HG03469 (cell line): ENCODE data around the gene PLXNB2.

Experiments
- ATAC-seq: cut with Tn5 transposase; IDR thresholded peaks from one replicate; pipeline ENCODE4 v1.9.1; 2021; ENCODE audit warnings: mild to moderate bottlenecking, moderate library complexity, moderate number of reproducible peaks; ENCODE audit not compliant: unreplicated experiment

The PLXNB2 gene

DNA sequence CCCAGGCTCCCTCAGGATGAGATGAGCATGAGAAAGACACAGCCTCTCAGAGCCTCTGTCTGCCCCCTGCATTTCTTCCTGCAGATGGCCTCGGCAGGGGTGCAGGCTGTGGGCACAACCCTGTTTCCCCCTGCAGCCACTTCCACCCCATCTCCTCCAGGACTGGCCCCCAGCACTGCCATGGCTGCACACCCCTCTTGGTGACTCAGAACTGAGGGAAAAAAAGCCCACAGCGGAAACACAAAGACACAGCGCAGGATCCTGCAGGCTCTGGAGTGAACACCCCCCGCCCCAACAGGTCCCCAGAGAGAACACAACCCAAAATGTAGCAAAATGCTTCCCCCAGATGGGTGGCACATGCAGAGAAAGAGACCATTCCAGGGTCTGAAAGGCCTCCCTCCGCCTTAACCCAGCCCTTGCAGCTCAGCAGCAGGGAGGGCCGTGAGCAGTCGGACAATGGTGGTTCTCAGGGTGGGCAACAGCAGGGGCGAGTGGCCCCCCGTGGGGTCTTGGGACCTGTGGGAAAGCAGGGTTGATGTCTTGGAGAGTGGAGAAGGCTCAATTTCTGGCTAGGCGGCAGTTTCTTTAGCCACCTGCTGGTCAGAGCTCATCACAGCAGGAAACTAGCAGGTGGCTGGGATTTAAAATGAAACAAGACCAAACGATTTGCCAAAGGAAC is 70.6 kb downstream of the PLXNB2 start:
- no peak for ATAC-seq

DNA sequence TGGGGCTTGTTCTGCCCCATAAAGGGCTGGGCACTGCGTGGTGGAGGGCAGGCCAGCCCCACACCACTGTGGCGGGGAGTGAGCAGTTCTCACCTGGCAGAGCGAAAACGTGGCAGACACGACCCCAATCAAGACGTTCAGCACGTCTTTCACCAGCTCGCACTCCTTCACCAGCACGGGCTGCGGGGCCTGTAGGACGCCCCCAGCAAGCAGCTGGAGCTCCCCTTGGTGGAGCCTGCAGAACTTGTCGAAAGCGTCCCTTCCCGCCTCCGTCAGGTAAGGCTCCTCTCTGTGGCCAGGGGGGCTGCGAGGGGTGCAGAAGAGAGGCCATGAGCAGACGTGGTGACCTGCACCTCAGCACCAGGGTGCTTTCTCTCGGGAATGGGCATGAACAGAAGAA is 74.2 kb downstream of the PLXNB2 start:
- no peak for ATAC-seq

- no peak for ATAC-seq
Measured at GRCh38 chr22:50232481-50233151, 74.8 kb downstream of the PLXNB2 start.

GRCh38 chr22:50229370-50229769 is 78.1 kb downstream of the PLXNB2 start:
- ATAC-seq: no peak

- ATAC-seq: no peak
Measured at GRCh38 chr22:50228366-50228765, 79.1 kb downstream of the PLXNB2 start.

DNA sequence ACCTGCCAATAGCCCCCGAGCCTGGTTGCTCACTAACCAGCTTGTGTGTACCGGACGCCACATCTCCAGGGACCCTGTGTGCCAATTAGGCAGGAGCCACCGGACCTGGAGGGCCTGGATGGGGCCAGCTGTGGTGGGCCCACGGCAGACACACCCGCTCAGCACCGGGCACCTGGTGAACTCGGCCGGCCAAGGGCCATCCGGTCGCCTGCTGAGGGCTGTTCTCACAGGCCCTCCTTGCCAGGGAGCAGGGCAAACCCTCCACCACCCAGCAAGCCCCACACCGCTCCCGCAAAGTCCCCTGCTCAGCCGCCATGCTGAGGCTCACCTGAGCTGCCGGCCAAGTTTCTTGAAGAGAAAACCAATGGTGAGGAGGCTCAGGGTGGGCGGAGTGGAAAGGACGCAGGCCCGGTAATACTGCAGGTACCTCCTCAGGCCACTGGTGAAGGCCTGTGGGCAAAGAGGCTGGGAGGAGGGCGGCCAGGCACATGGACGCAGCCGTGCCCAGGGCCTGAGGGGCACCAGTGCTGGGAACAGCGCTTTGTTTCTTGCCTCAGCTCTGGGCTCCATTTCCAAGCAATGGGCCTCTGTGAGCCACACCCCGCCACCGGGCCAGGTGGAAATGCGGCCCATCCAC is 79.7 kb downstream of the PLXNB2 start:
- ATAC-seq: no peak

DNA sequence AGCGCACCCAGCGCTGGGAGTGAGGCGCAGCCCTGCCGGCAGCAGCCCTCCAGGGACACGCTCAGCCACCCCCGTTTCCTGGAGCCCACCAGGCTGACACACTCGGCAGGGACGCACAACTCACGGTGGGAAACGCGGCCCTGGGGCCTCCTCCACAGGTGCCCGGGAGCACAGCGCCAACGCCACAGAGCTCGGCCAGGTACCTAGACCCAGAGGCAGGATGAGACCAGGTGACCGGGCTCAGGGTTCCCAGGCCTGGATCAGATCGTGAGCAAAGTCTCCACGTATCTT is 80.6 kb downstream of the PLXNB2 start:
- ATAC-seq: no peak

- ATAC-seq: no peak
Measured at GRCh38 chr22:50226063-50226874, 81.2 kb downstream of the PLXNB2 start.

- ATAC-seq: no peak
Measured at GRCh38 chr22:50225200-50225969, 82.1 kb downstream of the PLXNB2 start.
